Ecto neural progenitor cell (in vitro differentiated cells): Measurements from ENCODE around the gene RPS27A.
"Not testable (repeated sequence)": the region's sequence is repeated elsewhere in the genome, so short reads cannot be mapped to it uniquely, and the experiment has no call there.

ENCODE experiments used
- DNase-seq: peaks from one replicate; pipeline ENCODE4 v3.0.0-alpha.2; 2018; ENCODE audit warnings: low spot score

The RPS27A gene

DNA sequence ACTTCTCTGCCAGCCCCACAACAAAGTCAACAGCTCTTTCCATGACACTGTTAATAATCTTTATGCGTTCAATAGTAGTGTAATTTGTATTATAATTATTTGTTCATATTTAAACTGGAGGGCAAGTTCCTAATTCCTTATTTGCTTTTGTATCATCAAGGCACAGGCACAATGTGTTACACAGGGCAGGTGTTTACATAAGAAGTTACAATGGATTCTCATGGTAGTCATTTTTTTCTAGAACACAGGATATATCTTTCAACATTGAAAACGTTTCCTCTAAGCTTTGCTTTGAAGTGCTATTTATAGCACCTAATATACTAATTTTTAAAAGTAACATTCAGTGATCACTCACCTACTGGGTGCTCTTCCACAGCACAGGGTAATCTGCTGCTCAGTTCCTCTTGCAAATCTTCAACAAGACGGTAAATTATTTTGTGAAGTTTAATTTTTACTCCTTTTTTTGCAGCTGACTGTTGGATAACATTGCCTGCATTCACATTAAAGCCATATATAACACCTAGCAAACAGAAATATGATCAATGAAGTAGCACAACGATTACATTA lies 7.3 kb downstream of the RPS27A start:
- DNase-seq = no peak

DNA sequence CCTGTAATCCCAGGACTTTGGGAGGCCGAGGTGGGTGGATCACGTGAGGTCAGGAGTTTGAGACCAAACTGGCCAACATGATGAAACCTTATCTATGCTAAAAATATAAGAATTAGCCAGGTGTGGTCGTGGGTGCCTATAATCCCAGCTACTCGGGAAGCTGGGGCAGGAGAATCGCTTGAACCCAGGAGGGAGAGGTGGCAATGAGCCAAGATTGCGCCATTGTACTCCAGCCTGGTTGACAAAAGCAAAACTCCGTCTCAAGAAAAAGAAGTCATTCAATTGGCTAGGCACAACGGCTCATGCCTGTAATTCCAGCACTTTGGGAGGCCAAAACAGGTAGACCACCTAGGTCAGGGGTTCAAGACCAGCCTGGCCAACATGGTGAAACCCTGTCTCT lies 9.1 kb downstream of the RPS27A start:
- DNase-seq = not testable (repeated sequence)

DNA sequence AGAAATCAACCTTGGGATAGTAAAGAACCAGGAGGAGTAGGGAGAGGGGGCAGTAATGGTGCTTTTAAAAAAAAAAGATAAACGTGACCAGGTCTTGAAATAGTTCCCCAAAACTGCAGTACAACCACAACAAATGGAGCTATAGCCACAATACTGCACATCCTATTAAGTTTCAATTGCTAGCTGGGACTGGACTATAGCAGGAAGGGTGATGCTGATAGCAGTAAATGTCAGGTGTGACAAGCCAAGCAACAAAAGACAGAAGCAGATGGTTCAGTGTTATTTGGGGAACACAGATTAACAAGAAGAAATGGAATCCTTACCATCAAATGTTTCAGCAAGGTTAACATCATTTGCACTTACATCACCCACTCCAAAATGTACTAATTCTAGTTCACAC lies 10.1 kb downstream of the RPS27A start:
- no peak for DNase-seq

DNA sequence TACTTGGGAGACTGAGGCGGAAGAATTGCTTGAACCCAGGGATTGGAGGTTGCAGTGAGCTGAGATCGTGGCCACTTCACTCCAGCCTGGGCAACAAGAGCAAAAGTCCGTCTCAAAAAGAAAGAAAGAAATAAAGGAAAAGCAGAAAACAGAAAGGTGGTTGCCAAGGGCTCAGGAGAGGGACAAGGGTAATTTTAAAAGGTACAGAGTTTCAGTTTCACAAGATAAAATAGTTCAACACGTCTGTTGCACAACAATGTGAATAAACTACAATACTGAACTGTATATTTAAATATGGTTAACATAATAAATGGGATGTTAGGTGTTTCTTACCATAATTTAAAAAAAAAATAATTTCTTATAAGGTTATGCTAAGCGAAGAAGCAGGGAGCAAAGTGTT lies 12.9 kb downstream of the RPS27A start:
- DNase-seq = no peak

DNA sequence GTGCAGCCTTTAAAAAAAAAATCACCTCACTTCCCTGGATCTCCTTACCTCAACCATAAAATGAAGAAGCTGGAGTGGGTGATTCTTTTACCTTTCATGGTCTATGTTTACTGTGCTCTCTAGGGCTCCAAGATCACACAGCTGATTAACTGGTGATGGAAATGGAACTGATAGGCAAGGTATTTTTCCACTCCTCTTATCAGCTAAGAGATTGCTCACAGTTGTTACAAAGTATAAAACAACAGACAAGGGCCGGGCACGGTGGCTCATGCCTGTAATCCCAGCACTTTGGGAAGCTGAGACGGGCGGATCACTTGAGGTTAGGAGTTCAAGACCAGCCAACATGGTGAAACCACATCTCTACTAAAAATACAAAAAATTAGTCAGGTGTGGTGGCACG lies 14.5 kb downstream of the RPS27A start:
- no peak for DNase-seq

DNA sequence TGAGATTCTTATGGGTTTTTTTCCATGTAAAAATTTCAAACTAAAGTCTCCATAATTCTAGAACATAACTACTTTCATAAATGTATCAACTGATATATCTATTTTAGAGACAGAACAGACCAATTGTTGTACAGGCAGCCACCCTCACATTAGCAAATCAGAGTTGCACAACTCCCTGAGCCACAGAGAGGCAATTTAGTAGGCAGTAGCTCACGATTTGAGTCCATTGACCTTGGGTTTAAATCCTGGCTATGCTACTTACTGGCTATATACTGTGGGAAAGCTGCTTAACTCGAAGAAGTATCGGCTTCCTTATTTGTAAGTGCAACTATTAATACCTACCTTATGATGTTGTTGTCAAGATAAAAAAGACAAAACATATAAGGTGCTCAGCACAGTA lies 20.3 kb downstream of the RPS27A start:
- DNase-seq = no peak

DNA sequence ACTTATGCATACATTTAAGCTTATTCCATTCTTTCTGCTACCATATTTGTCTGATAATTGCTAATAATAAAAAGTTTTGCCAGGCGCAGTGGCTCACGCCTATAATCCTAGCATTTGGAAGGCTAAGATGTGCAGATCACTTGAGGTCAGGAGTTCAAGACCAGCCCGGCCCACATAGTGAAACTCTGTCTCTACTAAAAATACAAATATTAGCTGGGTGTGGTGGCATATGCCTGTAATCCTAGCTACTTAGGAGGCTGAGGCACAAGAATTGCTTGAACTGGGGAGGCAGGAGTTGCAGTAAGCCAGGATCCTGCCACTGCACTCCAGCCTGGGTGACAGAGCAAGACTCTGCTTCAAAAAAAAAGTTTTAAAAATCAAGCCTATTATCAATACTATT lies 27.1 kb downstream of the RPS27A start:
- DNase-seq = not testable (repeated sequence)

DNA sequence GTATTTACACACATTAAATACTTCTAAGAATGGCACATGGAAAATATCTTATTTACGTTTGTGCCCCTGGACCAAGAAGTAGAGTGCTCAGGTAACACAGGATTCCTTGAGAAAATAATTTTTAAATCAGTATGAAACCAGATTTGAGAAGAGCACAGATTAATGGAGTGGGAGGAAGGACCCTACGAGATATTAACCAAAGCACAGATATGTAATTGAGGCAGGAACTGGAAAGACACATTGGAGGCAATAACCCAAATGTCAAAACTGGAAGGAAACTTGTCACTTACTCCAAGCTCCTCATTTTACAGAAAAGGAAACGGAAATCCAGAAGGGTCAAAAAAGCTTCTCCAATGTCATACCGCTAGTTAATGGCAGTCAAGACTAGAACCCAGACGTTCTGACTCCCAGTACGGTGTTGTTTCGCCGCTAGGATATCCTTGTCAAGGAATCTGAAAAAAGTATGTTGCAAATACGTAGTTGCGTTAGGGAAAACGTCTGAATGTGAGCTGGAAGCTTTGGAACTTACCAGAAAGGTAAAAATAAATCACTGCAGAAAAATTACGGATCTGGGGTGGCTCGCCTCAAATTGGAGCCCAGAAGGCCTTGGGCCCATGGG lies 35.9 kb downstream of the RPS27A start:
- DNase-seq = no peak

DNA sequence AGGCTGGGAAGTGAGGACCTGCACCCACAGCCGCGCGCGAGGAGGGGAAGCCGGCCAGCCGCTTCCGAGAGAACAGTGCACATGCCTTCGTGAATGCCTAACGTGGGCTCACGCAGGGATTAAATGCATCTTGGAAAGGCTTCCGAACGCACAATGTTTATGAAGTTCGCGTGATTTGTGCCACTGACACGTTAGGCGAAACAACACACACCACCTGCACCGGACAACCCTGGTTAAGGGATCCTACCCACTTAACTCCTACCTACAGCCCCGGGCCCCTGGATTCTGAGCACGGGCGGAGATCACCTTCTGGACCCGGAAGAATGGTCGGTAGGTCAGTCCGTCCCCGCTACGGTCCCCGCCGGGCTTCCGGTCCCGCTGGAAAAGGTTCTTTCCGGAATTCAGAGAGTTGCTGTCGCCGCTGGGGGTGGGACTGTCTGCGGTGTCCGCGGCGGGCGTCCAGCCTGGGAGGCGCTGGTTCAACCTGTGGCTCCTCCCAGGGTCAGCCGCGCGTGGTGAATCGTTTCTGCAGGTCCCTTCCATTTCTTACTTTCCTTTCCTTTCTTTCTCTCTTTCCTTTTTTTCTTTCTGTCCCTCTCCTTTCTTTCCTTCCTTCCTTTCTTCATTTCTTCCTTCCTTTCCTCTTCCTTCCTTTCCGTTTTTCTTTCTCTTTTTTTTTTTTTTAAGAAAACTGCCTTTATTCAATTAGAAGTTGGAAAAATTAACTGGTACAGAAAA lies 36.6 kb downstream of the RPS27A start, which contains the start of gene MTIF2:
TSS of gene MTIF2 (minus strand) at position 325 of the 738 bp plus-strand sequence. CDS start 5,373 bp downstream, outside the sequence.
- peak; percentile 96 for DNase-seq

DNA sequence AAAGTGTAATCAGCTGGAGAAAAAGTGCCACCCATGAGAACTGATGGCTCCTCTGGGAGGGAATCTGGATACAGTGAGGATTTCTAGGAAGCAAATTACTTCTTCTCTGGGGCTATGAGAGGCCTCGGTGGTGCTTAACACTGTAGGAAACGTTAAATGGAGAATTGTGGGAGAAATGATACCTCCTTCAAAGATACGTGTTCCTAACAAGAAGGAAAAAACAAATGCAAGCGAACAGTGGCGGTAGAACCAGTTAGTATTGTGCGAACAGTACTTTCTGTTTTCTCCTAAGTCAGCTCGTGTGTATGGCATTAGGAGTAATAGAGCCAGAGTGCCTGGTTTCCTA lies 37.1 kb downstream of the RPS27A start:
- no peak for DNase-seq

DNA sequence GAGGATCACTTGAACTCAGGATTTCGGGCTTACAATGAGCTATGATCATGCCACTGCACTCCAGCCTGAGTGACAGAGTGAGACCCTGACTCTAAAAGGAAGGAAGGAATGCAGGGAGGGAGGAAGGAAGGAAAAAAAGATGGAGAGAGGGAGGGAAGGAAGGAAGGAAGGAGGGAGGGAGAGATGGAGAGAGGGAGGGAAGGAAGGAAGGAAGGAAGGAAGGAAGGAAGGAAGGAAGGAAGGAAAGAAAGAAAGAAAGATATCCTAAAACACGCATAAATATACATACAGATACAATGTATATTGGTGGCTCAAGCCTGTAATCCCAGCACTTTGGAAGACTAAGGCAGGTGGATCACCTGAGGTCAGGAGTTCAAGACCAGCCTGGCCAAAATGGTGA lies 41.9 kb downstream of the RPS27A start:
- DNase-seq = not testable (repeated sequence)

DNA sequence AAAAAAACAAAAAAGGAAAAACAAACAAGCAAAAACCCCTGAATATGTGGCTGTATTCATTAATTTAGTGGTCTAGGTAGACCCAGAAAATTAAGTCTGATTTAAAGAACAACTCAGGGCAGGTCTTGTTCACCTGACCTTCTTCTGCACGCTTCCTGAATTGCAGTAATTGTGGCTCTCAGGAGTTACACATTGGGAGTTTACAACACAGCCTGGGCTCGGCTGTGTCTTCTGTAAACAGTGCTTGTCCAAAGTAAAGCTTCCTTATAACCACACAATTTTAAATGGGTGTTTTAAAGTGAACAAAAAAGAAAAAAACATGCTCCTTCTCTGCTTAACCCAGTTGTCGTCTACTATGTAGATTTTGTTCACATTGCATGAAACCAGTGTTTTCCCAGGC lies 44.8 kb downstream of the RPS27A start:
- DNase-seq = no peak

DNA sequence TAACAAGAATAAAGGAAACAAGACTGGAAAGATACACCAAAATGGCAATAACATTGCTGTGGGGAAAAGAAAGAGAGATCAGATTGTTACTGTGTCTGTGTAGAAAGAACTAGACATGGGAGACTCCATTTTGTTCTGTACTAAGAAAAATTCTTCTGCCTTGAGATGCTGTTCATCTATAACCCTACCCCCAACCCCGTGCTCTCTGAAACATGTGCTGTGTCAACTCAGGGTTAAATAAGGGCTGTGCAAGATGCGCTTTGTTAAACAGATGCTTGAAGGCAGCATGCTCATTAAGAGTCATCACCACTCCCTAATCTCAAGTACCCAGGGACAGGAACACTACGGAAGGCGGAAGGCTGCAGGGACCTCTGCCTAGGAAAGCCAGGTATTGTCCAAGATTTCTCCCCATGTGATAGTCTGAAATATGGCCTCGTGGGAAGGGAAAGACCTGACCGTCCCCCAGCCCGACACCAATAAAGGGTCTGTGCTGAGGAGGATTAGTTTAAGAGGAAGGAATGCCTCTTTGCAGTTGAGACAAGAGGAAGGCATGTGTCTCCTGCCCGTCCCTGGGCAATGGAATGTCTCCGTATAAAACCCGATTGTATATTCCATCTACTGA lies 46.8 kb downstream of the RPS27A start:
- not testable (repeated sequence) for DNase-seq

DNA sequence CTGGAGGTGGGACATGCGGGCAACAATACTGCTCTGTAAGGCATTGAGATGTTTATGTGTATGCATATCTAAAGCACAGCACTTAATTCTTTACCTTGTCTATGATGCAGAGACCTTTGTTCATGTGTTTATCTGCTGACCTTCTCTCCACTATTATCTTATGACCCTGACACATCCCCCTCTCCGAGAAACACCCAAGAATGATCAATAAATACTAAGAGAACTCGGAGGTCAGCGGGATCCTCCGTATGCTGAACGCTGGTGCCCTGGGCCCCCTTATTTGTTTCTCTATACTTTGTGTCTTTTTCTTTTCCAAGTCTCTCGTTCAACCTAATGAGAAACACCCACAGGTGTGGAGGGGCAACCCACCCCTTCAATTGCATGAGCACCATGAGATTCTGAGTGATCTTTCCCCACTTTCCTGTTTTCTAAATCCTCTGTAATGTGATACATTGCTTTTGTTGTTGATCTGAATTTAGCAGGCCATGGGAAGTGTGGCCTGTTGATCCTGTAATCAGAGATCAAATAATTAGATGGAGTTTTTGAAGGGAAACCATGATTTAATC lies 47.5 kb downstream of the RPS27A start:
- not testable (repeated sequence) for DNase-seq

DNA sequence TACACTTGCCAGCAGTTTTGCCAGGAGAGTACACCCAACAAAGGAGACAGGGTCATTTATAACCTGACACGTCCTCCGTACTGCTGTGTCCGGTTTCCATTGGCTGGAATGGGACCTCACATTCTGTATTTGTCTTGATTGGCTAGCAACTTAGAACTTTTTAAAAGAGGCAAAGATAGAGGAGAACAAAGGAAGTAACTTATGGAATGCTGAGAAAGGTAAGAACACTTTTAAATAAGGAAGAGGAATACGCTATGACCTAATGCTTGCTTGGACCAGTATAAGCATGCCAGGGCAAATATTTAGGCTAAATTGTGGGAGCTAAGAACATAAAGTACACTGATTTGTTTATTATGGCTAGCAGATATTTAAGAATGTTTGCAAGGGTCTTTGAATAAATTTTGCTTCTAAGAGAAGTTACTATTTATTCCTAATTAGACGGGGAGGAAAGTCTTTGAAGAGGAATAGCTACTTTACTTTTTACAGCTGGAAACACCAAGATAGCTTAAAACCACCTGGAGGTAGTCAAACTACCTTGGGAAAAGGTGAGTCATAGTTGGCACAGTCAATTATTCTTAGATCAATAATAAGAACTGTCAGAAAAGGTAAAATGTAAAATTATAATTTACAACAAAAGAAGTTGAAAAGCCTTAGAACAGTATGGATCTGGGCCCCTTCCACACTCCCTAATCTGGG lies 48.5 kb downstream of the RPS27A start:
- not testable (repeated sequence) for DNase-seq

DNA sequence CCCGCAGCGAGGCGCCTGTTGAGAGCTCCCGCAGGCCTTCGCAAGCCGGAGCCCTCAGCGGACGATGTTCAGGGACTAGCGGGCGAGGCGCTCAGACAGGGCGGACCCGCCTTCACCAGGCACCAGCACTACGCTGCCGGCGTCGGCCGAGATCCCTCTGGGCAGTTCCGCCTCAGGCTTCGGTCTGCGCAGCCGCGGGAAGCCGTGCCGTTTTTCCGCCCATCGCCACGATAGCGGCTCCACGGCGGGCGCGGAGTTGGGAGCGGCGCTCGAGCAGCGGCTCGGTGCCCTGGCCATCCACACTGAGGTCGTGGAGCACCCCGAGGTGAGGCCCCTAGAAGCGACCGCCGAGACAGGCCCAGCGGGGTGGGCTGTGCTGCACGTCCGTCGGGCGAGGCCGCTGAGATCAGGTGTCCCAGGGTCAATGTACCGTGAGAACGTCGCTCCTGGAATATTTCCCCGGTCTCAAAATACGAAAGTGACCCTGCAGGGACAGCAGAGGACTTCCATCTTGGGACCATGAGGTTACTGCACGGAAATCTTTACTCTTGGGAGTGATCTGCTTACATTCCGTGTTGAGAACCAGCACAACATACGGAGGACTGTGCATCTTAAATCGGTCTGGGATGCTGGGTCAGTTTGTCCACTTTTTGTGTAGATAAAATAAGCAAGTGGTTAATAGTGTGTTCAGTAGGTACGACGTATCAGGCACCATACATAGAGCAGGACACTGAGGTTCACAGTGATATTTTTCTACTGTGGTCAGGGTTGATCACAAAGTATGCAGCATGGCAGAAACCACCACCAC lies 49.8 kb downstream of the RPS27A start:
- peak; percentile 81 for DNase-seq

DNA sequence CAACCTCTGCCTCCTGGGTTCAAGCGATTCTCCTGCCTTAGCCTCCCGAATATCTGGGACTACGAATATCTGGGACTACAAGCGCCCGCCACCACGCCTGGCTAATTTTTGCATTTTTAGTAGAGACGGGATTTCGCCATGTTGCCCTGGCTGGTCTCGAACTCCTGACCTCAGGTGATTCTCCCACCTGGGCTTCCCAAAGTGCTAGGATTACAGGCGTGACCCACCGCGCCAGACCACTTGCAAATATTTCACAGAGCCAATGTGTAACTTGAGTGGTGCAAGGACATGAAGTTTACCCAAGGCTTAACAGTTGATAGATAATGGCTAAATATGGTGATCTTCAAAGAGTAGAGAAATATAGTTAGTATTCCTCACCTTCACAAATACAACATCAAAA lies 50.6 kb downstream of the RPS27A start:
- no peak for DNase-seq
